HepG2 (cell line): ENCODE results near the gene PHKG2. TPM values are rescaled to one million over a fixed set of nuclear protein-coding genes. Genes with fewer than 3 reads are reported as not detected.
A peak's percentile ranks its signal among the peaks of the same experiment; 100 is the strongest.

Source experiments
- ARNT2 ChIP-seq: sonication (generic); formaldehyde crosslinking; IDR thresholded peaks from 2 replicates; pipeline ENCODE4 v1.8.0; 2022; ENCODE audit warnings: mild to moderate bottlenecking, low read depth, missing genetic modification reagents, moderate library complexity
- CENPX ChIP-seq: sonication (generic); formaldehyde crosslinking; IDR thresholded peaks from 2 replicates; pipeline ENCODE4 v1.9.0; 2021; ENCODE audit warnings: mild to moderate bottlenecking, missing genetic modification reagents, moderate library complexity
- ETV6 ChIP-seq: sonication (generic); formaldehyde crosslinking; conservative IDR thresholded peaks from 2 replicates; pipeline ENCODE4 v1.4.0; 2020; ENCODE audit warnings: missing genetic modification reagents
- GABPA ChIP-seq, 2 experiments: IDR thresholded peaks; 2 replicates each; pipeline ENCODE4 v1.6.1; 2011 to 2016; ENCODE audit warnings: low read depth in 2 of 2, low read length in 1 of 2, missing biosample characterization in 1 of 2, missing genetic modification characterization in 1 of 2
- MTF1 ChIP-seq: sonication (generic); formaldehyde crosslinking; IDR thresholded peaks from 2 replicates; pipeline ENCODE4 v1.5.0; 2020; ENCODE audit warnings: missing genetic modification reagents
- PITX1 ChIP-seq: sonication (generic); formaldehyde crosslinking; IDR thresholded peaks from 2 replicates; pipeline ENCODE4 v1.5.1; 2020; ENCODE audit warnings: mild to moderate bottlenecking, missing genetic modification reagents
- POLR2AphosphoS5 ChIP-seq: IDR thresholded peaks from 2 replicates; pipeline ENCODE4 v1.6.1; 2012; ENCODE audit warnings: low read depth, low read length
- SAFB2 ChIP-seq: sonication (generic); formaldehyde crosslinking; IDR thresholded peaks from 2 replicates; pipeline ENCODE4 v1.5.1; 2020; ENCODE audit warnings: missing genetic modification reagents, low read depth, mild to moderate bottlenecking, borderline replicate concordance
- SIX4 ChIP-seq: sonication (generic); formaldehyde crosslinking; IDR thresholded peaks from 2 replicates; pipeline ENCODE4 v1.4.0; 2020; ENCODE audit warnings: missing genetic modification reagents
- SMC3 ChIP-seq: IDR thresholded peaks from 2 replicates; pipeline ENCODE4 v1.6.1; 2011; ENCODE audit warnings: low read length, improper control_type of control experiment
- TFAP4 ChIP-seq: sonication (generic); IDR thresholded peaks from 2 replicates; pipeline ENCODE4 v1.6.1; 2016; ENCODE audit warnings: low read depth, borderline replicate concordance
- ZNF160 ChIP-seq: sonication (generic); formaldehyde crosslinking; IDR thresholded peaks from 2 replicates; pipeline ENCODE4 v1.8.0; 2022; ENCODE audit warnings: mild to moderate bottlenecking, inconsistent platforms, missing genetic modification reagents
- ZNF609 ChIP-seq: sonication (generic); formaldehyde crosslinking; IDR thresholded peaks from 2 replicates; pipeline ENCODE4 v1.4.0; 2020; ENCODE audit warnings: mild to moderate bottlenecking, missing genetic modification reagents, borderline replicate concordance
- ZNF646 ChIP-seq: sonication (generic); formaldehyde crosslinking; IDR thresholded peaks from 2 replicates; pipeline ENCODE4 v1.9.0; 2021; ENCODE audit warnings: mild to moderate bottlenecking, missing genetic modification reagents
- polyA plus RNA-seq, 8 experiments: library from polyadenylated mRNA; depleted of rRNA in 3 of 8; stranded (reverse) in 7 of 8; unstranded in 1 of 8; fragments of >200 nt; fragmentation: Illumina TruSeq in 4 of 8; extraction: Trizol in 4 of 8; gene quantifications; 2 replicates each; pipeline versions ENCODE4 v1.2.1 to v1.2.3, GENCODE V29; 2011 to 2016; ENCODE audit warnings: low read depth in 4 of 8, missing spikeins in 1 of 8, mixed read lengths in 1 of 8; ENCODE audit not compliant: insufficient read depth in 1 of 8
- total RNA-seq, 5 experiments: library from RNA; depleted of rRNA; stranded (reverse); fragments of >200 nt; fragmentation: Illumina TruSeq; extraction: Trizol; gene quantifications; 2 replicates each; pipeline ENCODE4 v1.2.3, GENCODE V29; 2016; ENCODE audit warnings: low read depth in 1 of 5
- TF ChIP-seq, protein P1 (sequence below): sonication (generic); formaldehyde crosslinking; IDR thresholded peaks from 2 replicates; pipeline ENCODE4 v1.4.0; 2020; ENCODE audit warnings: mild to moderate bottlenecking, missing genetic modification reagents

The PHKG2 gene
- total and polyA plus RNA-seq, 2 of the 13 experiments (the other 11 are each of a cell fraction or from before 2014, with no cell fraction given) = 37.4 to 42.1 TPM

- TF ChIP-seq ZNF646 (no peak), CENPX (CRISPR knock-in tag) (no peak), ZNF609 (CRISPR knock-in tag) (no peak), SMC3 (no peak), ETV6 (no peak), PITX1 (CRISPR knock-in tag) (peak; percentile 69), ARNT2 (0 out of 2 replicates have a peak, but pooled peaks have one; percentile 53), SIX4 (CRISPR knock-in tag) (no peak), POLR2AphosphoS5 (peak; percentile 66), GABPA (IDR thresholded peaks at IDR 0.05; ENCODE audit: low read depth, low read length) (no peak), GABPA (CRISPR knock-in tag; IDR thresholded peaks at IDR 0.05; ENCODE audit: low read depth) (no peak), SAFB2 (peak; percentile 2; the same call in 1 of the 2 replicates), ZNF160 (CRISPR knock-in tag) (0 out of 2 replicates have a peak, but pooled peaks have one; percentile 24), MTF1 (no peak), TFAP4 (peak; percentile 72; the same call in 1 of the 2 replicates)
- TF ChIP-seq, protein P1, sequence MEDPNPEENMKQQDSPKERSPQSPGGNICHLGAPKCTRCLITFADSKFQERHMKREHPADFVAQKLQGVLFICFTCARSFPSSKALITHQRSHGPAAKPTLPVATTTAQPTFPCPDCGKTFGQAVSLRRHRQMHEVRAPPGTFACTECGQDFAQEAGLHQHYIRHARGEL (CRISPR knock-in tag) = 0 out of 2 replicates have a peak, but pooled peaks have one; percentile 1
Measured at GRCh38 chr16:30787613-30788378, 39.6 kb downstream of the PHKG2 start (continued).
